Stimulated activated CD8-positive, alpha-beta memory T cell treated with anti-CD3 and anti-CD28 coated beads, Interleukin-4, amount 100 ng/mL, for 4 hours (primary cell): ENCODE data around the gene INF2.

Experiments
- DNase-seq, 2 donors: peaks; one replicate each; pipeline ENCODE4 v3.0.0-alpha.2; 2020; ENCODE audit warnings: low read depth in 2 of 2, low spot score in 1 of 2

The INF2 gene

GRCh38 chr14:104701383-104702076 lies 12.1 kb downstream of the INF2 start:
- DNase-seq, result no peak

GRCh38 chr14:104702106-104702505 lies 12.7 kb downstream of the INF2 start:
- no peak for DNase-seq

- DNase-seq, result no peak
Observed at GRCh38 chr14:104702673-104703072, 13.3 kb downstream of the INF2 start.

- no peak for DNase-seq
Observed at GRCh38 chr14:104703269-104703668, 13.9 kb downstream of the INF2 start.

GRCh38 chr14:104704252-104704651 lies 14.8 kb downstream of the INF2 start:
- DNase-seq, result no peak

- no peak for DNase-seq
Observed at GRCh38 chr14:104705340-104706047, 16.1 kb downstream of the INF2 start.

GRCh38 chr14:104706733-104707607 lies 17.6 kb downstream of the INF2 start:
- no peak for DNase-seq

GRCh38 chr14:104707608-104708595 lies 18.5 kb downstream of the INF2 start:
- no peak for DNase-seq

GRCh38 chr14:104708606-104709268 lies 19.3 kb downstream of the INF2 start:
- peak; percentile 34 to 53 for DNase-seq

- DNase-seq, result no peak
Observed at GRCh38 chr14:104709387-104710039, 20.1 kb downstream of the INF2 start.

- no peak for DNase-seq
Observed at GRCh38 chr14:104710071-104710735, 20.8 kb downstream of the INF2 start.

GRCh38 chr14:104712881-104713734 lies 23.7 kb downstream of the INF2 start:
- DNase-seq, result no peak

GRCh38 chr14:104714066-104714465 lies 24.6 kb downstream of the INF2 start:
- DNase-seq, result no peak

- no peak for DNase-seq
Observed at GRCh38 chr14:104714681-104715080, 25.3 kb downstream of the INF2 start.

- DNase-seq, result no peak
Observed at GRCh38 chr14:104715416-104715815, 26.0 kb downstream of the INF2 start.

- no peak for DNase-seq
Observed at GRCh38 chr14:104715871-104716270, 26.5 kb downstream of the INF2 start.

- no peak for DNase-seq
Observed at GRCh38 chr14:104717137-104717536, 27.7 kb downstream of the INF2 start.

GRCh38 chr14:104717646-104718045 lies 28.2 kb downstream of the INF2 start:
- DNase-seq, result no peak
